HFF-Myc (cell line): ENCODE results near the gene CDC16.

Experiments used
- DNase-seq: peaks from one replicate; pipeline ENCODE4 v3.0.0-alpha.2; 2011; ENCODE audit warnings: low read depth; ENCODE audit errors: extremely low read depth
- H3K4me3 ChIP-seq: replicated peaks from 2 replicates; pipeline ENCODE4 v1.5.1; 2011; ENCODE audit warnings: low read depth, mild to moderate bottlenecking, control low read depth, low read length
- TF ChIP-seq, protein P1 (sequence below): IDR thresholded peaks from 2 replicates; pipeline ENCODE4 v1.5.1; 2012; ENCODE audit warnings: mild to moderate bottlenecking, low read depth, low read length, control low read depth; ENCODE audit errors: missing control alignments

The CDC16 gene

DNA sequence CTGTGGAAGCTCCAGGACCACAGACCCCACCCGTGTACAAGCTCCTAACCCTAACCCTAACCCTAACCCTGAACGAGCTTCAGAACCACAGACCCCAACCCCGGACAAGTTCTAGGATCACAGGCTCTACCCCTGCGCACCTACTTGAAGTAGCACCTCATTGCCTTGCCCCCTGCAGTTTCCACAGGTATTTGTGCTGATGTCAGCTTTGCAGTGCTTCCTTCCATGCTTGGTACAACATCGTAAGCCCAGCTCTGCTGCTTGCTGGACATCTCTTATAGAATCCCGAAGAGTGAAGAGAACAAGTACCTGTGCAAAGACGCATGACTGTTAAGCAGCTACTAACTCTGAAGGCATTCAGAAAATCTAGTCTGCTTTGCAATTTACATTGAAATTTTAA lies 20.7 kb upstream of the CDC16 start:
- DNase-seq, result no peak
- TF ChIP-seq, protein P1, sequence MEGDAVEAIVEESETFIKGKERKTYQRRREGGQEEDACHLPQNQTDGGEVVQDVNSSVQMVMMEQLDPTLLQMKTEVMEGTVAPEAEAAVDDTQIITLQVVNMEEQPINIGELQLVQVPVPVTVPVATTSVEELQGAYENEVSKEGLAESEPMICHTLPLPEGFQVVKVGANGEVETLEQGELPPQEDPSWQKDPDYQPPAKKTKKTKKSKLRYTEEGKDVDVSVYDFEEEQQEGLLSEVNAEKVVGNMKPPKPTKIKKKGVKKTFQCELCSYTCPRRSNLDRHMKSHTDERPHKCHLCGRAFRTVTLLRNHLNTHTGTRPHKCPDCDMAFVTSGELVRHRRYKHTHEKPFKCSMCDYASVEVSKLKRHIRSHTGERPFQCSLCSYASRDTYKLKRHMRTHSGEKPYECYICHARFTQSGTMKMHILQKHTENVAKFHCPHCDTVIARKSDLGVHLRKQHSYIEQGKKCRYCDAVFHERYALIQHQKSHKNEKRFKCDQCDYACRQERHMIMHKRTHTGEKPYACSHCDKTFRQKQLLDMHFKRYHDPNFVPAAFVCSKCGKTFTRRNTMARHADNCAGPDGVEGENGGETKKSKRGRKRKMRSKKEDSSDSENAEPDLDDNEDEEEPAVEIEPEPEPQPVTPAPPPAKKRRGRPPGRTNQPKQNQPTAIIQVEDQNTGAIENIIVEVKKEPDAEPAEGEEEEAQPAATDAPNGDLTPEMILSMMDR, result no peak
- no peak overlapping the region for H3K4me3 ChIP-seq

DNA sequence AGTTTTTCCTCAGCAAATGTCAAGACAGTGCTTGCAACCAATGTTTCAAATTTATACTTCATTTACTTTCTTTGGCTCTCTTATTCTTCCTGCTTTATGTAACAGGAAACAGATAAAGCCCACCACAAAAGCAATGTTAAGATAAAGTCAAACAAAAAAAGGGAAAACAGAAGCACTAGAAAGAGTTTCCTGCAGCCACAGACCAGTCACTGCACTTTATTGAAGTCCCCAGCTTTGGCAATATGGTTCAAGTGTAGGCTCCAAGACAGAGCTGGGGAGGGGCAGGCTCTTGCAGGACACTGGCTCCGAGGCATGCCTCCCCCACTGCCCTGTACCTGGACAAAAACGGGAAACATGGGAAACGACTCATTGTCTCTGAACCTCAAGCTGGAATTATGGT lies 15.3 kb upstream of the CDC16 start:
- DNase-seq, result no peak
- H3K4me3 ChIP-seq, result no peak overlapping the region
- TF ChIP-seq, protein P1, result no peak

DNA sequence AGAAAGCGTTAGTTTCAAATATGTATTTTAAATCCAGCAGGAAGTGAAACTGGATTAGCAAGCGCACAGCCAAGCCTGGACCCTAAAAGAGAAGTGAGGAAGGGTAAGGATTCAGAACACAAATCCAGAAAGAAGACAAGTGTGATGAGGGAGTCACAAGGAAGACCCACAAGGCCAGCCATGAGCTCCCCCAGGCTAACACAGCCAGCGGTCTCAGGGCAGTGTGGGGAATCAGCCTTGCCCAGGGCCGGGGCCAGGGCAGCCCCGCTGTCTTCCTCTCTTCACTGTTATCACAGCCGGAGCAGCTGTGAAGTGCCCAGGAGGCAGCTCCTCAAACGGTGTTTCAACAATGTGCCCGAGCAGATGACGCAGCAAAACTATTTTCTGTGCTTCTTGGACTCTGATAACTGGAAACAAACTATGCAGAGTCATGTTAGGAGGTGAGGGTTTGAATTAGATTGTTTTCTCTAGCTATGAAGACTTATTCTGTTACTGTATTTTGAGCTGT lies 12.2 kb upstream of the CDC16 start:
- no peak overlapping the region for H3K4me3 ChIP-seq
- DNase-seq, result no peak
- TF ChIP-seq, protein P1, result no peak

DNA sequence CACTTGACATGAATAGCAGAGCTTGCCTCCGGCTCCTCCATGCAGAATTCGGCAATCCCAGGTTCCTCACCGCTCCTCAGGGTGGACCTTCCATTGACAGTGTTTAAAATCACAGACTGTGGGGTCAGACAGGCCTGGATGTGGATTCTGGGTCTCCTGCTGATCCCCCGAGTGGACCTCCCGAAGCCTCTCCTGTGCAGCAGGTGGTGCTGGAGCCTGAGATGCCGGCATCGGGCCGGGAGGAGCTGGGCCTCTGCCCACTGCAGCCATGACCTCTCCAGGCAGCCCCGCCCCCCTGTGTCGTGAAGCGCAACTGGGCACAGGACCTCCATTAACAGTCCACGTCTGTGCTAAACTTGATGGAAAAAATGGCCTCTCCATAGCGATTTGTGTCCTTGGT lies 10.5 kb upstream of the CDC16 start:
- TF ChIP-seq, protein P1, result no peak
- no peak for DNase-seq
- H3K4me3 ChIP-seq, result no peak overlapping the region

DNA sequence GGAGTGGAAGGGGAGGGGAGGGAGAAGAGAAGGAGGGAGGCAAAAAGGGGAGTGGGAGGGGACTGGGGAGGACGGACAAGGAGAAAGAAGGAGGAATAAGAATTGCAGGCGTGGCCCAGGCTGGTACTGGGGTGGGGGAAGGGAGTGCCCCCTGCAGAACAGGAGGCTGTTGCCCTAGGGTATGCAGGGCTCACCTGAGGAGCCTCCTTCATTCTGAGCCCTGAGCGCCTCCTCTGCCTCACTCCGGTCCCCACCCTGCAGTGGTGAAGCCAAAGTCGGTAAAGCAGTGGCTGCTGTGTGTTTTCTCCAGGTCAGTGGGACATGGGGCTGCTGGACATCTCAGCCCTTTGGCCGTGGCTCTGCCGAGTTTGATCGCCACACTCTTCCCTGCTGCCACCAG lies 9.1 kb upstream of the CDC16 start:
- no peak for DNase-seq
- TF ChIP-seq, protein P1, result no peak
- no peak overlapping the region for H3K4me3 ChIP-seq

DNA sequence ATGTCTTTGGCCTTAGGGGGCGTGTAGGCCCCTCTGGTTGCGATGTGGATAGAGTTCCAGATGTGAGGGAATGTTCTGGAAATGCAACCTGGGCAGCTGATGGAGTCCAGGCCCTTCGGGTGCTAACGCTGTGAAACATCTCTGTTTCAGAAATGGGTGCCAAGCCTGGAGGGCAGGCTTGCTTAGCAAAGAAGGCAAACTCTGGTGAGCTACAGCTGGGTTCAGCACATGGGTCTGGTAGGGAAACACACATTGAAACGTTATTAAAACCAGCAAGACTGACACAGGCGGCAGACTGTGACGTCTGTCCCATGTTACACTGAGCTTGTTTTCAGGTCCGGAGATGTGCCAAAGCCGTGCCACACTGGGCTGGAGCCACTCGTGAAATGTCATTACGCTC lies 8.6 kb upstream of the CDC16 start:
- TF ChIP-seq, protein P1, result no peak
- H3K4me3 ChIP-seq, result no peak overlapping the region
- DNase-seq, result no peak

DNA sequence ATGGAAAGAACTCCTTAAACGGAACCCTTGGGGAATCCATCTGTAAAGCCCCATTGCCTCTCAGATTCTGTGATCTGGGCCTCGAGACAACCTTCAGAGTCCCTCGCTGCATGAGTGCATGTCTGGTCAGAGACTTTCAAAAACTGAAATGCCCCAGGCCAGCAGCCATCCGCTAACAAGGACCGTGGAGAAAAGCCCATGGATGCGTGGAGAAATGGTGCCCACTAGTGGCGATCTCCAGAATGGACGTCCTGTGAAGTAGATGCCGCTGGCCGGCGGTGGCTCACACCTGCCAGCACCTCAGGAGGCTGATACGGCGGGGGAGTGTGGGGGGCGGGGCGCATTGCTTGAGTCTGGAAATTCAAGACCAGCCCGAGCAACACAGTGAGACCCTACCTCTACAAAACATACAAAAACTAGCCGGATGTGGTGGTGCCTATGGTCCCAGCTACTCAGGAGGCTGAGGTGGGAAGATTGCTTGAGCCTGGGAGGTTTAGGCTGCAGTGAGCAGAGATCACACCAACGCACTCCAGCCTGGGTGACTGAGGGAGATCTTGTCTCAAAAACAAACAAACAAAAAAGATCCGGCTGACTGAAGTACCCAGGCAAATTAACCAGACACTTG lies 7.9 kb upstream of the CDC16 start:
- TF ChIP-seq, protein P1, result peak; percentile 91
- DNase-seq, result peak; percentile 63

More for the DNA sequence above, 7.9 kb upstream of the CDC16 start:
- H3K4me3 ChIP-seq, result no peak overlapping the region
